ENCODE measurements around the gene PLA2G4B. TPM values are rescaled to one million over a fixed set of nuclear protein-coding genes. Genes with fewer than 3 reads are reported as not detected.

Gene PLA2G4B
- total RNA-seq, 1 donor from 2014 or later: 1.8 TPM

- no peak overlapping the region for H3K4me3 ChIP-seq (ENCODE audit: insufficient read depth, low read depth, low read length)
- H3K79me2 ChIP-seq (ENCODE audit: insufficient read depth, low read length): no peaks in the 10 kb centered on the region
- no peaks in the 10 kb centered on the region for H4K20me1 ChIP-seq (ENCODE audit: insufficient read depth, low read length)
- Mint-ChIP-seq H3K36me3 (ENCODE audit: low read depth, unreplicated experiment) (peaks cover 6% of the 10 kb centered on the region), H3K27ac (ENCODE audit: unreplicated experiment) (no peak overlapping the region), H3K27me3 (ENCODE audit: low read depth, unreplicated experiment) (peaks cover 42% of the 10 kb centered on the region), H3K4me1 (ENCODE audit: low read depth, unreplicated experiment) (no peaks in the 10 kb centered on the region), H3K4me3 (ENCODE audit: unreplicated experiment) (no peak overlapping the region), H3K9me3 (ENCODE audit: unreplicated experiment) (no peaks in the 10 kb centered on the region)
- TF ChIP-seq CTCF (IDR thresholded peaks at IDR 0.05; ENCODE audit: insufficient read depth, low read depth, low read length) (no peak), EZH2 (IDR thresholded peaks at IDR 0.05; ENCODE audit: insufficient read depth, low read length) (no peak)
- no peaks in the 10 kb centered on the region for H3K36me3 ChIP-seq (ENCODE audit: insufficient read depth, low read length)
- FAIRE-seq (no peak), DNase-seq (ENCODE audit: low read depth) (no peak)
- H3K4me1 ChIP-seq (ENCODE audit: insufficient read depth, low read length): peaks cover 3% of the 10 kb centered on the region
- no peak overlapping the region for H3K9ac ChIP-seq (ENCODE audit: low read length)
- H3K9me3 ChIP-seq (ENCODE audit: insufficient read depth, low read depth, low read length): no peaks in the 10 kb centered on the region
- H2AFZ ChIP-seq (ENCODE audit: low read depth, low read length): no peak overlapping the region
- no peak overlapping the region for H3K4me2 ChIP-seq (ENCODE audit: low read length)
- H3K27ac ChIP-seq (ENCODE audit: low read depth, low read length): no peak overlapping the region
- no peaks in the 10 kb centered on the region for H3K27me3 ChIP-seq (ENCODE audit: insufficient read depth, low read length)
Measured at GRCh38 chr15:41860049-41860828, 21.6 kb downstream of the PLA2G4B start.

- Histone ChIP-seq H3K9me3 (ENCODE audit: insufficient read depth, low read depth, low read length) (no peaks in the 10 kb centered on the region), H3K4me1 (ENCODE audit: insufficient read depth, low read length) (no peaks in the 10 kb centered on the region), H3K4me2 (ENCODE audit: low read length) (no peak overlapping the region), H3K36me3 (ENCODE audit: insufficient read depth, low read length) (no peaks in the 10 kb centered on the region), H3K9ac (ENCODE audit: low read length) (no peak overlapping the region), H2AFZ (ENCODE audit: low read depth, low read length) (no peak overlapping the region), H3K79me2 (ENCODE audit: insufficient read depth, low read length) (no peaks in the 10 kb centered on the region), H4K20me1 (ENCODE audit: insufficient read depth, low read length) (no peaks in the 10 kb centered on the region), H3K27ac (ENCODE audit: low read depth, low read length) (no peak overlapping the region), H3K4me3 (ENCODE audit: insufficient read depth, low read depth, low read length) (no peak overlapping the region), H3K27me3 (ENCODE audit: insufficient read depth, low read length) (no peaks in the 10 kb centered on the region)
- TF ChIP-seq EZH2 (IDR thresholded peaks at IDR 0.05; ENCODE audit: insufficient read depth, low read length): no peak
- no peak for TF ChIP-seq CTCF (IDR thresholded peaks at IDR 0.05; ENCODE audit: insufficient read depth, low read depth, low read length)
- peaks cover 10% of the 10 kb centered on the region for H3K36me3 Mint-ChIP-seq (ENCODE audit: low read depth, unreplicated experiment)
- FAIRE-seq (no peak), DNase-seq (ENCODE audit: low read depth) (no peak)
- H3K4me3 Mint-ChIP-seq (ENCODE audit: unreplicated experiment): no peak overlapping the region
- H3K9me3 Mint-ChIP-seq (ENCODE audit: unreplicated experiment): no peaks in the 10 kb centered on the region
- H3K27ac Mint-ChIP-seq (ENCODE audit: unreplicated experiment): no peak overlapping the region
- no peaks in the 10 kb centered on the region for H3K4me1 Mint-ChIP-seq (ENCODE audit: low read depth, unreplicated experiment)
- H3K27me3 Mint-ChIP-seq (ENCODE audit: low read depth, unreplicated experiment): peaks cover 40% of the 10 kb centered on the region
Measured at GRCh38 chr15:41861736-41862356, 23.2 kb downstream of the PLA2G4B start.

All from astrocyte (in vitro differentiated cells and primary cell).